ENCODE results near the gene ABL2.

GRCh38 chr1:179094818-179095217, 134.7 kb downstream of the ABL2 start:
- no peak for TF ChIP-seq POLR2A (IDR thresholded peaks at IDR 0.05; ENCODE audit: low read depth, low read length)
- TF ChIP-seq POLR2AphosphoS5 (IDR thresholded peaks at IDR 0.05; ENCODE audit: low read depth, low read length), result no peak
- no peak for TF ChIP-seq TAF1 (IDR thresholded peaks at IDR 0.05; ENCODE audit: low read depth, low read length)
- no peak for TF ChIP-seq SPI1 (IDR thresholded peaks at IDR 0.05; ENCODE audit: low read depth, low read length)
- no peak for TF ChIP-seq PAX5 (IDR thresholded peaks at IDR 0.05; ENCODE audit: insufficient read depth, low read length, severe bottlenecking)
- no peak for TF ChIP-seq POU2F2 (IDR thresholded peaks at IDR 0.05; ENCODE audit: low read depth, low read length)

Data from GM12891 (cell line).